ENCODE measurements around the gene NME1.
A peak's percentile ranks its signal among the peaks of the same experiment; 100 is the strongest.
"Not testable (repeated sequence)": the region's sequence is repeated elsewhere in the genome, so short reads cannot be mapped to it uniquely, and the experiment has no call there.

The NME1 gene

DNA sequence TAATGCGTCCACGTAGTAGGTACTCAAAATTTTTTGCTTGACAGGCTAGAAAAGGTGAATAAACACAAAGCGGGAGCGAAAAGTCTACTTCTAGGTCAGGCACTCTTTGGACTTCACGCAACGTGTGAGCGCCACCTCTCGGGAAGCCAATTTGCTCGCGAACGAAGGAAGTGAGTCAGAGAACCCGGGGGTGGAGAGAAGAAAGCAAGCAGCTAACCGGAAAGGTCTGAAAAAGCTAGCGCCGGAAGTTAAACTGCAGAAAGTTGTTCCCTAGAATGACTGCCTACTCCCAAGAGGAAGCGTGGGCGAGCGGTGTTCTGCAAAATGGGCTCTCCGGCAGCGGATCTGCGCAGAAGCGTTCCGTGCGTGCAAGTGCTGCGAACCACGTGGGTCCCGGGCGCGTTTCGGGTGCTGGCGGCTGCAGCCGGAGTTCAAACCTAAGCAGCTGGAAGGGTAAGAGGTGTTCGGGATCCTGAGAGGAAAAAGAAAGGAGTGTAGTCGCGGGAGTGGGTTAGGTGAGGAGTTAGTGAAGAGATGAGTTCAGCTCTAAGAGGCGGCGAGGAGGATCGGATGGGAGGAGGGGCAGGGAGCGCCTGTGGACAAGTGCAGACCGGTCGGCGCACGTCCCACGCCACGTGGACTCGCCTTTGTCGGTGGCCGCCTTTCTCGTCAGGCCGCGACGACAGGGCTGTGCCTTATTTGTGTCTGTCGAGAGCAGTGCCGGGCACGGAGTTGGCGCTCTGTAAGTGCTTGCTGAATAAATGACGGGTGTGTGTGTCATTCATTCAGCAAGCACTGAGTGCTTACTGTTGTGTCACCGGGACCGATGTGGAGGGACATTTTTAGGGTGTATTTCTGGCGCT, at the start of gene NME1:
Gene NME1 (plus strand): TSS at position 350 of the 863 bp plus-strand sequence. CDS start 2,096 bp downstream, outside the sequence.
- DNase-seq: peak; percentile 99

DNA sequence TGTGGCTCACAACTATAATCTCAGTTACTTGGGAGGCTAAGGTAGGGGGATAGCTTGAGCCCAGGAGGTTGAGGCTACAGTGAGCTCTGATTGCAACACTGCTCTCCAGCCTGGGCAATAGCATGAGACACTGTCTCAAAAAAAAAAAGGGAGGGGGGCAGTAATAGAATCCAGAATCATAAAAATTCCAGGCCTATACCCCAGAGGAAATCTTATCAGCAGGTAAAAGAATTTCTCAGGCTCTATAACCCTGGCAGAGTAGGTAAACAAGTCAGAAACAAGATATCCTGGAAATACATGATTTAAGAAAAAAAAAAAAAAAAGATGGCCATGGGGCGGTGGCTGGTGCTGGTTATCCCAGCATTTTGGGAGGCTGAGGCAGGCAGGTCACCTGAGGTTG, 45.6 kb upstream of the NME1 start:
- DNase-seq: no peak

DNA sequence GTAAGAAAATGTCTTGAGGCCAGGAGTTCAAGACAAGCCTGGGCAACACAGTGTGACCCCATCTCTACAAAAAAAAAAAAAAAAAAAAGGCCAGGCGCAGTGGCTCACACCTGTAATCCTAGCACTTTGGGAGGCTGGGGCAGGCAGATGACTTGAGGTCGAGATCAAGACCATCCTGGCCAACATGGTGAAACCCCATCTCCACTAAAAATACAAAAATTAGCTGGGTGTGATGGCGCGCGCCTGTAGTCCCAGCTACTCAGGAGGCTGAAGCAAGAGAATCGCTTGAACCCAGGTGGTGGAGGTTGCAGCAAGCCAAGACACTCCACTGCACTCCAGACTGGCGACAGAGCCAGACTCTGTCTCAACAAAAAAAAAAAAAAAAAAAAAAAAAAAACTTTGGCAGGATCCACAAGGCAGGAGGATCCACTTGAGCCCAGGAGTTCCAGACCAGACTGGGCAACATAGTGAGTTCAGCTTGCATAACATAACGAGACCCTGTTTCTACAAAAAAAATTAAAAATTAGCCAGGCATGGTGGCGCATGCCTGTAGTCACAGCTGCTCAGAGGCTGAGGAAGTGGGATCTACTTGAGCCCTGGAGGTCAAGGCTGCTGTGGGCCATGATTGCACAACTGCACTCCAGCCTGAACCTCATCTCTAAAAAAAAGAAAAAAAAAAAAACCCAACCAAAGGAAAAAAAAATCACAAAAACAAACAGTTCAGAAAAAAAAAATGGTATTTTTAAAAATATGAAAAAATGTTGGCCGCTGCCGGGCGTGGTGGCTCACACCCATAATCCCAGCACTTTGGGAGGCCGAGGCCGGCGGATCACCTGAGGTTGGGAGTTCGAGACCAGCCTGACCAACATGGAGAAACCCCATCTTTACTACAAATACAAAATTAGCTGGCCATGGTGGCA, 40.8 kb upstream of the NME1 start:
- not testable (repeated sequence) for DNase-seq

DNA sequence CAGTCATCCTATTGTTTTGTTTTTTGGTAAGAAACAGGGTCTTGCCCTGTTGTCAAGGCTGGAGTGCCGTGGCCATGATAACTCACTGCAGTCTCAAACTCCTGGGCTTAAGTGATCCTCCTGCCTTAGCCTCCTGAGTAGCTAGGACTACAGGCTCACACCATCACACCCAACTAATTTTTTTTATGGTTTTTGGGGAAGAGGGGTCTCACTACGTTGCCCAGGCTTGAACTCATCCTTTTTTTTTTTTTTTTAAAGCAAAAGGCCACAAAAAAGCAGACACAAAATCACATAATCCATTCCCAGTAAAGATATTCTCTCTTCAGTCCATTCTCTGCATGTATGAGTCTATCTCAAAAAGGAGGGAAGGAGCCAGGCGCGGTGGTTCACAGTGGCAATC, 38.2 kb upstream of the NME1 start:
- no peak for DNase-seq

DNA sequence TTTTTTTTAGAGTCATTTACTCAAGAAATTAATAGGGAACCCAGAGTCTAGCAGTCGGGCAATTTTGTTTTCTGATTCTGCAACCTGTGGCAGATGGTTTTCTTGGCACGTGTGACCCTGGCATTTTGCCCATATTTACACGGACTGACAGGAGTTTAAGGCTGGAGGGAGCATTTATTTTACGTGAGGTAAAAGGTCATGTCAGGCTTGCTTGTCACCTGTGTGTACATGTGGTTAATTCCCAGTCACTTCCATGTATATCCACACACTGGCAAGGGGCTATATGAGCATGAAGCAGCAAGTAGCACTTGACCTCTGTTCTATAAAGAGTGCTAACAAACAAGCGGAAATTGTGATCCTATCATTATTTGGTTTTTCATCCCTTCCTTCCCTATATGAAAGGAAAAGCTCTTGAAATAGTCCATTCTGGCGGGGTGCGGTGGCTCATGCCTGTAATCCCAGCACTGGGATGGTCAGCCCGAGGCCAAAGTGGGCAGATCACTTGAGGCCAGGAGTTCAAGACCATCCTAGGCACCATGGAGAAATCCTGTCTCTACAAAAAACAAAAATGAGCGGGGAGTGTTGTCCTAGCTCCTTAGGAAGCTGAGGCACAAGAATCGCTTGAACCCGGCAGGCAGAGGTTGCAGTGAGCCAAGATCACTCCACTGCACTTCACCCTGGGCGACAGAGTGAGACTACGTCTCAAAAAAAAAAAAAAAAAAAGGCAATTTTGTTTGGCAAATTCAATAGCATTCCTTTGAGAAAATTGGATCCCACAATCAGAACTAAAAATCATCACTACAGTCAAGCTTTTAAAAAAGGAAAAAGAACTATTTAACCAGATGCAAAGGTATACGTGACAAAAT, 34.8 kb upstream of the NME1 start:
- peak; percentile 79 for DNase-seq

DNA sequence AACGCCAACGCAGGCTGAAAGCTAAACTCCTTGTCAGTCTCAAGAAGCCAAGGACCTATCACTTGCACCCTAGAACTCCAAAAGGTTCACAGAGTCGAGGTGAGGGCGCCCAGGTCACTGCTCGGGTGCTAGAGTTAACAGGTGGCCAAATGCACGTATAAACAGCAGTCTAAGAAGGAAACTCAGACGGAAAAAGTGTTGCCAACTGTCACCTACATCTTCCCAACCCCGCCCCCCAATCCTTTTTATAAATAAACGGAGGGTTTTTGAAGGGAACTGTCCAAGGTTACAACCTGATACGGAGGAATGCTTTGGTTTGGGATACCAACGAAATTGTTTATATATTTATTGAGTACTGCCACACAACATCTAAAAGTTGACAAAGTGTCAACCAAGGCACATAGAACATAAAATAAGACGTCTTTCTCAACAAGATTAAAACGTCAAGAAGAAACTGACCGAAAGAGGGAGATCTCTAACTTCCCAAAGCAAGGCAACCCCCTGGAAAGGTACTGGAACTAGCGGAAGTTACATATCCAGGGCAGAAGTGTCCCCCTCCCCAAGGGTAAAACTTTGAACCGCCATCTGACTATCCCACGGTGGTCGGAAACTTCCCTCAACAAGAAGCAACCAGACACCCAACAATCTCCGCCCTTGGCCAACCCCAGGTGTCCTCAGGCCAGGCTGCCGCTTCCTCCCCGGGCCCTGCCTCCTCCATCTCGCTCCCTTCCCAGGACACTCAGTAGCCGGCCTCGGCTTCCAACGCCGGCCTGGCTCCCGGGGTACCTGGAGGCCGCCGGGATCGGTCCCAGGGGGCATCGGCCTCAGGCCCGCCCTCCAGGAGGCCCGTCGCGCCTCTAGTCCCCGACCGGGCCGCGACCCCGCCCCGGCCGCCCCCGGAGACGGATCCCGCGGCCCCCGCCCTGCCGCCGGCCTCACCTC, 33.7 kb upstream of the NME1 start:
- DNase-seq: peak; percentile 34

DNA sequence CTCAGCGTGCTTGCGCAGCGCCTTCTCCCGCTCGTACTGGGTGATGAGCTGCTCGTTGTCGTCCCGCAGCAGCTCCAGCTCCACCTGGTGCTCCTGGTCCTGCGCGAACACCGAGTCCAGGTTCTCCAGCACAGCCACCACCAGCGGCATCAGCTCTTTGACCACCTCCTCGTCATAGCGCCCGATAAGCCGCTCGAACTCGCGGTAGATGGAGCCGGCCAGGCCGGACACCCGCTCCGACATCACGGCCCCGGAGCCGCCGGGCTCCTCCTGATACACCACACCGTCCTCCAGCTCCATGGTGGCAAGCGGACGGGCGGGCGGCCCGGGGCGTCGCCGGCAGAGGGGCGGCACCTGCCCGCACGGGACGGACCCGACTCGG, 33.0 kb upstream of the NME1 start:
- peak; percentile 51 for DNase-seq

DNA sequence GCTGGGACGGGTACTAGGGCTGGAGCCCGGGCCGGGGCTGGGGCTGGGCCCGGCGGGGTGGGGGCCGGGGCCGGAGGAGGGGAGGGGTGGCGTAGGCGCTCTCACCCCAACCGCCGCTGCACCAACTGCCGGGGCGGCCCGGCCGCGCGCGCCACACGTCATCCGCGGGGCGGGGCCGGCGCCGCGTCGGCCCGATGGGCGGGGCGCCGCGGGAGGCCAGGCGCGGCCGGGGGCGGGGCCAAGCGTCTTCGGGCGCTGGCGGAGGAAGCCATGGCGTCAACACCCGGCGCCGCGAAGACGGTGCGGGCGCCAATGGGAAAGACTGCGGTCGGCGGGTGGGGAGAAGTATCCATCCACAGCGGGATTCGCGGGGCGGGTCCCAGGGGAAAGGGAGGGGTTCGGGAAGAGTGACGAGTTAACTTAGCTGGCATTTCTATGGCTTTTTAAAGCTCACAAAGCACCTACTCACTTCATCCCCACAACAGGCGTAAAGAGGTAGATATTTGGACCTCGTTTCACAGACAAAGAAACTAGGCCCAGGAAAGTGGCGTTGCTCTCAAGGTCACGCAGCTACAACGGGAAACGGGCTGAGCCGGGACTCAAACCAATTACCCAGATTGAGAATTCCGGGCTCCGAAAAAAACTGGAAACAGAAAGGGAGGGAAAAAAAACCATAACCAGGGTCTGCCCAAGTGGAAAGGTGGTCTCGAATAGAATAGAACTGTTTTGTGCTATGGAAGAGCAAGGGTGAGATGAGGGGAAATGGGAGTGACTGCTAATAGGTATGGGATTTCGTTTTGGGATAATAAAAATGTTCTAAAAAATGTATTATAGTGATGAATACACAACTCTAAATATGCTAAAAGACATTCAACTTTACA, 32.4 kb upstream of the NME1 start, which contains the start of gene SPAG9:
Gene SPAG9 (minus strand): TSS at position 130 of the 881 bp plus-strand sequence. CDS start 212 bp downstream, outside the sequence.
- peak; percentile 88 for DNase-seq

DNA sequence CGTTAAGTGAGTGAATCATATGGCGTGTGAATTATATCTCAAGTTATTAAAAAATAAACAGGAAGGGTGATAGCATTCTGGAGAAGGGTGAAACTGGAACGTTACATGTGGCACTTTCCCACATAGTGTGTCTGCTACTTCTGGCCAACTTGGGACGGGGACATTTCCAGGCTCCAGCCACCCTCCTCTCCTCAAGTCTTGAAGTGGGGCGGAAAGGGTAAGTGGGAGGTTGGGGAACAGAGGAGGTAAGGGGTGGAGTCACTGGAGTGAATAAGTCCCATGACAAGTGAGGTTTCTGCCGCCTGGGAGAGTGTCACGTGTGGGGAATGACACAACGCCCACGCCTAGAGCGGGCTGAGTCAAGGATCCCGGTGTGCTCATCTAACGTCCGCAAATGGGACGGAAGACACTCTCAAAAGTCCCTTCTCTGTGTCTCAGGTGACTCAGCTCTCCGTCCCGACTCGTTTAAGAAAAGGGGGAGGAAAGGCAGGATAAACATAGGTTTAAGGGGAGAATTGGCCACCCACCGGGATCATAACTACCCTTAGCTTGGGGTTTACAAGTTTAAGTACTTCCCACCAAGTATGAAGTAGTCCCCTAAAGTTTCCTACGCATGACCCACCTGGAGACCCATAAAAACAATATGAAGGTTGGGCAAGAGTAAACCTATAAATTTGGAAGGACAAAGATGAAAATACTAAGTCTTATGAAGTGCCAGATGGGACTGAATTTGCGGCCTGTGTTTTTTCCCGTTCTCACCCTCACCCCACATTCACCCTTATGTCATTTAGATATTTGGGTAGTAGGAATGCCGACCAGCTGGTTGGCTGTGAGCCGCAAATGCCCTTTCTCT, 31.5 kb upstream of the NME1 start:
- peak; percentile 71 for DNase-seq

DNA sequence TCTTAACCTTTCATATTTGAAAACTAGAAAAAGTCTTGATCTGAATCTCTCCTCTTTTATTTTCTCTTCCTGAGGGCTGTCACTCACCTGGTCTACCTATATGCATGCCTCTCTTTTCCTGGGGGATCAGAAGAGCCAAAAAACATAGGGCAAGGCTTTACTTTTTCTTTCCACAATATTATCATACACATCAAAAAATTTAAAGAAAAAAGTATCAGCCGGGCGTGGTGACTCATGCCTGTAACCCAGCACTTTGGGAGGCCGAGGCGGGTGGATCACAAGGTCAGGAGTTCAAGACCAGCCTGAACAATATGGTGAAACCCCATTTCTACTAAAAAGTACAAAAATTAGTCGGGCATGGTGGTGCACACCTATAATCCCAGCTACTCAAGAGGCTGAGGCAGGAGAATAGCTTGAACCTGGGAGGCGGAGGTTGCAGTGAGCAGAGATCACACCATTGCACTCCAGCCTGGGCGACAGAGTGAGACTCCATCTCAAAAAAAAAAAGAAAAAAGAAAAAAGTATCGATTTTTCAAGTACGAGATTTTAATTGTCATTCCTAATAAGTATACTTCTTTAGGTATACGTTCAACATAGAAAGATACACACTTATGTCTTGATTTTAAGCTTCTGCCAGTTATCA, 30.8 kb upstream of the NME1 start:
- DNase-seq: not testable (repeated sequence)

DNA sequence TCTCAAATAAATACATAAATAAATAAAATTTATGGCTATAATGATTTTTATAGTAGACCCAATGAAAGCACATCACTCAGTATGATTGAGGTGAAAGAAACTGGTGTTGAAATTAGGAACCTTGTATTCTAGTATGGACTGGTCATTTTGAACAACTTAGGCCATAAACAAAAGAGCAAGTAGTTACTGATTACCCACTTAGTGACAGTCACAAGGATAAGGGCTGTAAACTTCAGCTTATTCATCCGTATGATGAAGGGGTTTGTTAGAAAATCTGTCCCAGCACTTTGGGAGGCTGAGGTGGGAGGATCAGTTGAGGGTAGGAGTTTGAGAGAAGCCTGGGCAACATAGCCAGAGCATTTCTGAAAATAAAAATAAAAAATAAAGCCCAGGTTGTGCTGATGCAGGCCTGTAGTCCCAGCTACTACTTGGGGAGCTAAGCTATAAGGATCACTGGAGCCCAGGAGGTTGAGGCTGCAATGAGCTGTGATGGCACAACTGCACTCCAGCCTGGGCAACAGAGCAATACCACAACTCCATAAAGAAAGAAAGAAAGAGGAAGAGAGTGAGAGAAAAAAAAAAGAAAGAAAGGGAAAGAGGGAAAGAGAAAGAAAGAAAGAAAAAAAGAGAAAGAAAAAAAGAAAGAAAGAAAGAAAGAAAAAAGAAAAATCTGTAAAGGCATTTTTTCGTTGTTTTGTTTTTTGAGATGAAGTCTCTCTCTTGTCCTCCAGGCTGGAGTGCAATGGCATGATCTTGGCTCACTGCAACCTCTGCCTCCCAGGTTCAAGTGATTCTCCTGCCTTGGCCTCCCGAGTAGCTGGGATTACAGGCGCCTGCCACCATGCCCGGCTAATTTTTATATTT, 28.5 kb upstream of the NME1 start:
- no peak for DNase-seq

DNA sequence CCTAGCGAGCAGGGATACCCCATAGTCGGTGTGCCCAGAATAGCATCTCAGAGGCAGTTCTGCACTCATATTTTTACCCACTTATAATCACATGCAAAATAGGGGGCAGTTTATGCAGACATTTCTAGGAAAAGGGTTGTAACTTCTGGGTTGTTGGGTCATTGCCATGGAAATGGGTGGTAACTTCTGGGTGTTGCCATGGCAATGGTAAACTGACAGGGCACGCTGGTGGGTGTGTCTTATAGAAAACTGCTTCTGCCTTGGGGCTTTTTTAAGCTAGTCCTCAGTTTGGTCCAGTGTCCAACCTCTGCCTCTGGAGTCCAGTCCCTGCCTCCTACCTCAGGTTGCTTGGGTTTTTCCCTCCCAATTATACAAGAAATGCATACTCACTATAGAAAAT, 25.3 kb upstream of the NME1 start:
- no peak for DNase-seq

DNA sequence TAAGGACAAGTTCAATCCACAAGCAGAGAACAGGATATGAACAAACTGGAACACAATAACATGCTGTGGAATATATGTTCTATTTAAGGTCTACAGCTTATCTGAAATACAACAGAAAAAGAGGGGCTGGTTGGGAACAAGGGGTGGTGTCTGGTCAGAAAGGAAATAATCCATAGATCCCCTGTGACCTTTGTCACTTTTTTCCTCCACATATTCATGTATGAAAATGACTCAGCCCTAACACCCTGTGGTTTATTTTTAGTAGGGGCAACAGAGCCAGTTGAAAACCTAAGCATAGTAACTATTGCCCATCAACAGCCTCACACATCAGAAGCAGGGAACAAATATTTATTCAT, 20.4 kb upstream of the NME1 start:
- DNase-seq: no peak

DNA sequence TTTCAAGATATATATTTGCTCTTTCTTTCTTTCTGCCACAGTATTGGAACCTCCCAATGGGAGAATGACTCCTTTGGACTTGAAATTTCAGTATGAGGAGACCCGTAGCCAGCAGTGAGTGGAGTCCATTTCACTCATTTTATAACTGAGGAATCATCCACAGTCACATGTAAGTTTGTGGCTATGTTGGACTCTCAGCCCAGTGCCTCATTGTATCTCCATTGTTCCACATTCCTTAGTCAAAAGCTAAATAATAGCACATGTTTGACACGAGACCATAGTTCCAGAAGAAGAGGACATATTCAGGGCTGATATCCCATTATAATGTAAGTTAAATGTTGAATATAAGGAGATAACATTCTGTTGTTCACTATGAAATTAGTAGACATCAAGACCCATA, 20.0 kb upstream of the NME1 start:
- no peak for DNase-seq

DNA sequence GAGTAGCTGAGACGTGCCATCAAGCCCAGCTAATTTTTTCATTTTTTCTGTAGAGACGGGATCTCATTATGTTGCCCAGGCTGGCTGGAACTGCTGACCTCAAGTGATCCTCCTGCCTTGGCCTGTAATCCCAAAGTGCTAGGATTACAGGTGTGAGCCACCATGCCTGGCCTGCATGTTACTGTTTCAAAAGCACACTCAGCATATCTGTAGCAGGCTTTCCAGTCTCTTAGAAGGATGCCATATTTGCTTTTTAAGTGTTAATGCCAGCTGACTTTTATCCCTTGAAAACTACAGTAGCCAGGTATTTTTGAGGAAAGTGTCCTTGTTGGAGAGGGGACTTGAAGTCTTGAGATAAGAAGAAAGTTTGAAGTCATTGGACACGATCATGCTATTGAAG, 17.4 kb upstream of the NME1 start:
- DNase-seq: no peak

DNA sequence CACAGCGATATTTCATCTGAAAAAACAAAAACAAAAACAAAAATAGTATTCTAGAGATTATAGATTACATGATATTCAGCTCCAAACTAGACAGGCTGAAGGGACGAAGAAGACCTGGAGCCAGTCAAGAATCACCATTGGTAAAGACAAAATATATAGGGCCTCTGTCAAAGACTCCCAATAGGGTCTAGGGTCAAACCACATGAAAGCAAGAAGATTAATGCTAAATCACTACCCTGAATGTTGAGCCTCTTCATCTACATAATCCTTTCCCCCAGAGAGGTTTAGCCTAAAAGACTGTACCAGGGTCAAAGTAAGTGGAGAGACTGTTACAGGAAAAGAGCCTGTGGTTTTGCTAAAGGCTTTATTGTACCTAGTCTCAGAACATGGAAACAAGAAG, 10.8 kb upstream of the NME1 start:
- DNase-seq: no peak

DNA sequence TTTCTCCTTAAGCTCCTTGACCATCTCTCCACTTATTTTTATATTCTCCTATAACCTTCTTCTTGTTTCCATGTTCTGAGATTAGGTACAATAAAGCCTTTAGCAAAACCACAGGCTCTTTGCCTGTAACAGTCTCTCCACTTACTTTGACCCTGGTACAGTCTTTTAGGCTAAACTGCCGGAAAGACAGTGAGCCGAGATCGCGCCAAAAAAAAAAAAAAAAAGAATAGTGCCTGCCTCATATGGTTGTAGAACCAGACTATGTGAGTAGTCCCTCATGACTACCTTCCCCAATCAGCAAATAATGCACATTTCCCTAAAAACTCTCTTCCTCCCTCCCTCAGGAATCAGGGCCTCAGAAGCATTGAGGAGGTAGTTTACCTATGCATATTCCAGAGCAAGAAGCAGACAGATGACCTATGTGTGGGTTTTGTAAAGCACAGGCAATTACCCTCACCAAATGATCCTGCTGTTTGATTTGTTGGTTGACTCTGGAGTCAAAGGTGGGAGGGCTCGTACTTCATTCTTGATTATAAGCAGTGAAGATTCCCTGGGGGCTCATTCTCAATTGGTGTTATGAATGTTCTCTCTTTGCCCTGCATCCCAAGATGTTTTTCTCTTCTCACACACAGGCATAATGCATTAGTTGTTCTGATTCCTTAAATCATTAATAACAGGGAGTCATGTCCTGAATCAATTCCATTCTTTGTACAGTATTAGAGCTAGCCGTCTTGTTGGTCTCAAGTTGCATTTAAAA, 8.9 kb upstream of the NME1 start:
- DNase-seq: peak; percentile 37
